Measurements from ENCODE around the gene C2orf69.

C2orf69 gene

GRCh38 chr2:199955339-199956061, 44.4 kb downstream of the C2orf69 start, which contains the start of the genes MAIP1 and TYW5:
MAIP1 (plus strand) TSS chr2:199955582; CDS start chr2:199955799, 217 bp downstream.
TYW5 (minus strand) TSS chr2:199955491; CDS start chr2:199955470, 21 bp downstream.
- DNase-seq (ENCODE audit: low read depth), result peak; percentile 90
- TF ChIP-seq MYC (IDR thresholded peaks at IDR 0.05; ENCODE audit: low read depth, low read length) (peak; percentile 48), CTCF (IDR thresholded peaks at IDR 0.05; ENCODE audit: low read depth, low read length) (no peak), POLR2A (IDR thresholded peaks at IDR 0.05; ENCODE audit: extremely low read depth, insufficient read length) (peak; percentile 75), MAX (IDR thresholded peaks at IDR 0.05; ENCODE audit: low read depth, low read length) (no peak; the same call in none of the 2 replicates)
- peak within 1 kb of the TSS; percentile 98 for H3K4me3 ChIP-seq (ENCODE audit: low read depth, low read length)

- TF ChIP-seq MYC (IDR thresholded peaks at IDR 0.05; ENCODE audit: low read depth, low read length) (no peak), POLR2A (IDR thresholded peaks at IDR 0.05; ENCODE audit: extremely low read depth, insufficient read length) (no peak), MAX (IDR thresholded peaks at IDR 0.05; ENCODE audit: low read depth, low read length) (no peak), CTCF (IDR thresholded peaks at IDR 0.05; ENCODE audit: low read depth, low read length) (no peak)
- DNase-seq (ENCODE audit: low read depth), result no peak
- peak overlapping the region; percentile 98 for H3K4me3 ChIP-seq (ENCODE audit: low read depth, low read length)
Measured at GRCh38 chr2:199956062-199956380, 44.9 kb downstream of the C2orf69 start.

GRCh38 chr2:199958014-199958413, 46.9 kb downstream of the C2orf69 start:
- H3K4me3 ChIP-seq (ENCODE audit: low read depth, low read length), result peak overlapping the region; percentile 6
- no peak for DNase-seq (ENCODE audit: low read depth)
- TF ChIP-seq CTCF (IDR thresholded peaks at IDR 0.05; ENCODE audit: low read depth, low read length) (no peak), MAX (IDR thresholded peaks at IDR 0.05; ENCODE audit: low read depth, low read length) (no peak), MYC (IDR thresholded peaks at IDR 0.05; ENCODE audit: low read depth, low read length) (no peak)

- no peak for DNase-seq (ENCODE audit: low read depth)
- no peak overlapping the region for H3K4me3 ChIP-seq (ENCODE audit: low read depth, low read length)
- TF ChIP-seq POLR2A (IDR thresholded peaks at IDR 0.05; ENCODE audit: extremely low read depth, insufficient read length) (no peak), CTCF (IDR thresholded peaks at IDR 0.05; ENCODE audit: low read depth, low read length) (no peak), MYC (IDR thresholded peaks at IDR 0.05; ENCODE audit: low read depth, low read length) (no peak), MAX (IDR thresholded peaks at IDR 0.05; ENCODE audit: low read depth, low read length) (no peak)
Measured at GRCh38 chr2:199962203-199962602, 51.1 kb downstream of the C2orf69 start.

GRCh38 chr2:199966405-199966804, 55.3 kb downstream of the C2orf69 start:
- no peak overlapping the region for H3K4me3 ChIP-seq (ENCODE audit: low read depth, low read length)
- DNase-seq (ENCODE audit: low read depth), result no peak
- TF ChIP-seq CTCF (IDR thresholded peaks at IDR 0.05; ENCODE audit: low read depth, low read length) (no peak), POLR2A (IDR thresholded peaks at IDR 0.05; ENCODE audit: extremely low read depth, insufficient read length) (no peak), MAX (IDR thresholded peaks at IDR 0.05; ENCODE audit: low read depth, low read length) (no peak), MYC (IDR thresholded peaks at IDR 0.05; ENCODE audit: low read depth, low read length) (no peak)

Measured in NB4 (cell line).